ENCODE data around the gene TCHP.

TCHP gene

GRCh38 chr12:109963330-109963729 lies 63.3 kb downstream of the TCHP start:
- Histone ChIP-seq H3K36me3 (ENCODE audit: control insufficient read depth in 2 of 2, insufficient read depth in 2 of 2, low read length in 2 of 2) (peaks cover 36 to 48% of the 10 kb centered on the region in 2 donors), H3K27ac (ENCODE audit: low read length) (no peak overlapping the region), H3K9me3 (ENCODE audit: control insufficient read depth in 2 of 2, low read length in 2 of 2) (no peaks in the 10 kb centered on the region), H3K4me3 (ENCODE audit: low read length in 2 of 2) (no peak overlapping the region), H3K4me1 (ENCODE audit: control insufficient read depth, insufficient read depth, low read length) (no peaks in the 10 kb centered on the region), H3K27me3 (ENCODE audit: control insufficient read depth in 1 of 2, insufficient read depth in 2 of 2, low read length in 2 of 2) (no peaks in the 10 kb centered on the region), H3K9ac (ENCODE audit: low read length in 2 of 2) (no peak overlapping the region)

GRCh38 chr12:109963743-109964429 lies 63.8 kb downstream of the TCHP start:
- Histone ChIP-seq H3K4me1 (ENCODE audit: control insufficient read depth, insufficient read depth, low read length) (no peaks in the 10 kb centered on the region), H3K9me3 (ENCODE audit: control insufficient read depth in 2 of 2, low read length in 2 of 2) (no peaks in the 10 kb centered on the region), H3K9ac (ENCODE audit: low read length in 2 of 2) (no peak overlapping the region), H3K4me3 (ENCODE audit: low read length in 2 of 2) (no peak overlapping the region), H3K27ac (ENCODE audit: low read length) (no peak overlapping the region), H3K36me3 (ENCODE audit: control insufficient read depth in 2 of 2, insufficient read depth in 2 of 2, low read length in 2 of 2) (peaks cover 36 to 43% of the 10 kb centered on the region in 2 donors), H3K27me3 (ENCODE audit: control insufficient read depth in 1 of 2, insufficient read depth in 2 of 2, low read length in 2 of 2) (no peaks in the 10 kb centered on the region)

- Histone ChIP-seq H3K9ac (ENCODE audit: low read length in 2 of 2) (no peak overlapping the region), H3K27ac (ENCODE audit: low read length) (no peak overlapping the region), H3K4me1 (ENCODE audit: control insufficient read depth, insufficient read depth, low read length) (no peaks in the 10 kb centered on the region), H3K9me3 (ENCODE audit: control insufficient read depth in 2 of 2, low read length in 2 of 2) (no peaks in the 10 kb centered on the region), H3K4me3 (ENCODE audit: low read length in 2 of 2) (no peak overlapping the region), H3K36me3 (ENCODE audit: control insufficient read depth in 2 of 2, insufficient read depth in 2 of 2, low read length in 2 of 2) (peaks cover 26 to 36% of the 10 kb centered on the region in 2 donors), H3K27me3 (ENCODE audit: control insufficient read depth in 1 of 2, insufficient read depth in 2 of 2, low read length in 2 of 2) (no peaks in the 10 kb centered on the region)
These were observed 66.5 kb downstream of the TCHP start for GRCh38 chr12:109966546-109966945.

- Histone ChIP-seq H3K9ac (ENCODE audit: low read length in 2 of 2) (no peak overlapping the region), H3K4me1 (ENCODE audit: control insufficient read depth, insufficient read depth, low read length) (no peaks in the 10 kb centered on the region), H3K27me3 (ENCODE audit: control insufficient read depth in 1 of 2, insufficient read depth in 2 of 2, low read length in 2 of 2) (no peaks in the 10 kb centered on the region), H3K4me3 (ENCODE audit: low read length in 2 of 2) (no peak overlapping the region), H3K9me3 (ENCODE audit: control insufficient read depth in 2 of 2, low read length in 2 of 2) (no peaks in the 10 kb centered on the region), H3K27ac (ENCODE audit: low read length) (no peak overlapping the region), H3K36me3 (ENCODE audit: control insufficient read depth in 2 of 2, insufficient read depth in 2 of 2, low read length in 2 of 2) (peaks cover 23 to 31% of the 10 kb centered on the region in 2 donors)
These were observed 67.4 kb downstream of the TCHP start for GRCh38 chr12:109967383-109968031.

Measured in stomach smooth muscle (tissue), 2 donors.